ENCODE data around the gene FEZF1.

The FEZF1 gene

GRCh38 chr7:122304996-122305421, 459 bp upstream of the FEZF1 start:
- Mint-ChIP-seq H3K27me3 (ENCODE audit: low read depth, poor library complexity) (peaks cover 100% of the 10 kb centered on the region), H3K4me1 (peaks cover 36% of the 10 kb centered on the region), H3K9me3 (no peaks in the 10 kb centered on the region), H3K27ac (no peak overlapping the region), H3K36me3 (ENCODE audit: low read depth) (no peaks in the 10 kb centered on the region), H3K4me3 (peak overlapping the region; percentile 67)
- no peak for DNase-seq
- TF ChIP-seq CTCF (IDR thresholded peaks at IDR 0.05): no peak

- H3K4me3 Mint-ChIP-seq: no peak overlapping the region
- DNase-seq: peak; percentile 41
- peaks cover 35% of the 10 kb centered on the region for H3K4me1 Mint-ChIP-seq
- H3K27me3 Mint-ChIP-seq (ENCODE audit: low read depth, poor library complexity): peaks cover 100% of the 10 kb centered on the region
- no peaks in the 10 kb centered on the region for H3K9me3 Mint-ChIP-seq
- no peaks in the 10 kb centered on the region for H3K36me3 Mint-ChIP-seq (ENCODE audit: low read depth)
- no peak overlapping the region for H3K27ac Mint-ChIP-seq
- TF ChIP-seq CTCF (IDR thresholded peaks at IDR 0.05): no peak
Measured at GRCh38 chr7:122303531-122304318, 825 bp downstream of the FEZF1 start.

DNA sequence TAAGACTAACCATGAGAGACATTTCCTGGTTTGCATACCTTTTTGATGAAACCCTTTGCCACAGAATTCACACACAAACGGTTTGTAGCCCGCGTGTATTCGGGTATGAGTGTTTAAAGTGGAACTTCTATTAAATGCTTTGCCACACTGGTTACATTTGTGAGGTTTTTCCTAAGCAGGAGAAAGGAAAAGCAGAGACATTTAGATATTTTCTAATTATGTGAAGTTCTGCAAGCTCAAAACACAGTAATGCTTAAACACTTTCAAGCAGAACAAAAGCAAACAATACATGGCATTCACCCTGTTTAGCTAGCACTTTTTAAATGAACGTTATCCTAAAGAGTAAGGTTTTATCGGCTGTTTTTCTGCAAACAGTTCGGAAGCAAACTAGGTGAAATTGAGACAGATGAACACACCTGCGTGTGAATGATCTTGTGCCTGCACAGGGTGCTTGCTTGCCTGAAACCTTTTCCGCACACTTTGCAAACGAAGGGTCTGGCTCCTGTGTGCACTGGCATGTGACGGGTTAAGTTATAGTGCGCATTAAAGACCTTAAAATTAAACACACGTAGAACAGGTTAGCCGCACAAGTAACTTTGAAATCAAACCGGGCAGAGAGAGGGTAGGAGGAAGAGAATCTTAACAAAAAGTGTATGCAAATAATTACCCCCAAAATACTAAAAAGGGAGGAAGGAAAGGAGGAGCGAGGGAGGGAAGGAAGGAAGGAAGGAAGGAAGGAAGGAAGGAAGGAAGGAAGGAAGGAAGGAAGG, 1.6 kb downstream of the FEZF1 start:
- TF ChIP-seq CTCF (IDR thresholded peaks at IDR 0.05): no peak
- peaks cover 35% of the 10 kb centered on the region for H3K4me1 Mint-ChIP-seq
- no peaks in the 10 kb centered on the region for H3K9me3 Mint-ChIP-seq
- H3K27ac Mint-ChIP-seq: no peak overlapping the region
- no peak for DNase-seq
- peaks cover 100% of the 10 kb centered on the region for H3K27me3 Mint-ChIP-seq (ENCODE audit: low read depth, poor library complexity)
- H3K4me3 Mint-ChIP-seq: no peak overlapping the region
- no peaks in the 10 kb centered on the region for H3K36me3 Mint-ChIP-seq (ENCODE audit: low read depth)

DNA sequence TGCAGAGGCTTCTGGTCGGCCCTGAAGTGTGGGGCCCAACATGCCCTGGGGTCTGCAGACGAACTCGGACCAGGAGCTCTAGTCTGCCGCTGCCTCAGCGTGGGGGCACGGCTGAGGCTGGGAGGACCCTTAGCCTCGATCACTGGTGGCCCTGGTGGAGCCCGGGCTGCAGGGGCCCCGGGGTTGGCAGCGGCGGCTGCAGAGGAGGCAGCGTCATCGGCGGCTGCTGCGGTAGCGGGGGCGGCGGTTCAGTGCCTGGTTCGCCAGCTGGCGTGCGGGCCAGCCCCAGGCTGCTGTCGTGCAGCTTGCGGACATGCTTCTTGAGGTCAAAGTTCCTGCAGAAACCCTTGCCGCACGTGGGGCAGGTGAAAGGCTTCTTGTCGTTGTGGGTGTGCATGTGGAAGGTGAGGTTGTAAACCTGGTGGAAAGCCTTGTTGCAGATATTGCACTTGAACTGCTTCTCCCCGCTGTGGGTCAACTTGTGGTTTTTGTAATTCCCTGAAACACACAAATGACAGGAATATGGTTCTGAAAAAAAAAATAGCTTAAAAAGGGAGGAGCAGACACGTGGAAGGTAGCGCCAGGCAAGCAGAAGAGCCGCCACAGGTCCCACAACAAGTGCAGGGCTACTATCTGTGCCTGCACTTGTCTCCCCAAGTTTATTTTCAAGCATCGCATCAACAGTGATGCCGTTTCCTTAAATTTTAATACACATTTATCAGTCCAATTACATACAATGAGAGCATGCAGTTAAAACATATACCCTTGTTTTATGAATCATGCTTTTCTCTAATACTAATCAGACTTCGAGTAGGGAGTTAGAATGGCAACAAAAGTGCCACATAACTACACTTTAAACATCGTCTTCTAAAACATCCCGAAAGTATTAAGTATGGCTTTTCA, 2.4 kb downstream of the FEZF1 start:
- Mint-ChIP-seq H3K4me3 (no peak overlapping the region), H3K9me3 (no peaks in the 10 kb centered on the region), H3K36me3 (ENCODE audit: low read depth) (no peaks in the 10 kb centered on the region), H3K4me1 (peaks cover 35% of the 10 kb centered on the region), H3K27ac (no peak overlapping the region), H3K27me3 (ENCODE audit: low read depth, poor library complexity) (peaks cover 100% of the 10 kb centered on the region)
- TF ChIP-seq CTCF (IDR thresholded peaks at IDR 0.05): no peak
- DNase-seq: peak; percentile 31

DNA sequence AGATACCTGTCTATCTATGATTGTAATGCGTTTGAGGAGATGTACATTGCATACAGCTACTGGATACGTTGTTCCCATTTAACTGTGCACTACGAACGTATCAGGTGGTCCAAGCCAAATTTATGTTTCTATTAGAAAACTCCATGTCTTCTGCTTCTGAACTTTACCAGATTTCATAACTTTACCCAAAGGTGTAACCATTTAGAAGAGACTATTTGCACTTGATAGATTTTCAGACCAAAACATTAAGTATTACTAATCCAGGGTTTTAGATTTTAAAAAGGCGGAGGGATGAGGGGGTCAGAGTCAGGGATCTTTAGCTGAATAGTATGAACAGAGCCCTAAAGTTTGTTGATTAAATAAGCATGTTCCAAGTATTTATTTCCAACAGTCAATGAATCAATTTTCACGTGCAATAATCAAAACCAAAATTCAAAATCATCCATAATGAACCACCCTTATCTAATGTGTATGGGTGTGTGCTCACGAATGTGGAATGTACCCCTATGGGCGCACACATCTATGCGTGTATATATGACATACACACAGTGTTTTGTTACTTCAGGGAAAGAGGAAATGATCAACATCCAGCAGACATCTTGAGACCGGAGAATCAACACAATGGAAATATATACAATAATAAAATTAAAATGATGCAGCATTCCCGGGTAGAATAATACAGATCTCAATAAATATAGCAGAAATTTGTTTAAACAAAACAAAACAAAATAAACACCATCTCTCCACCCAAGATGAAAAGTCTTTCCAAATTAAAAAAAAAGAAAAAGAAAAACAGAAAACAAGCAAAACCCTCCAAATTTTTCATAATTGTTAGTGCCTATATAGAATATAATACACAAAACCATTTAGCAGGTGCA, 3.4 kb downstream of the FEZF1 start:
- TF ChIP-seq CTCF (IDR thresholded peaks at IDR 0.05): no peak
- Mint-ChIP-seq H3K36me3 (ENCODE audit: low read depth) (no peaks in the 10 kb centered on the region), H3K27me3 (ENCODE audit: low read depth, poor library complexity) (peaks cover 100% of the 10 kb centered on the region), H3K4me3 (no peak overlapping the region), H3K27ac (no peak overlapping the region), H3K4me1 (peaks cover 31% of the 10 kb centered on the region), H3K9me3 (no peaks in the 10 kb centered on the region)
- DNase-seq: no peak
